Gastrocnemius medialis (tissue), 4 donors: ENCODE results near the gene SLC30A7. TPM values are rescaled to one million over a fixed set of nuclear protein-coding genes. Genes with fewer than 3 reads are reported as not detected.
"Not testable (repeated sequence)": the region's sequence is repeated elsewhere in the genome, so short reads cannot be mapped to it uniquely, and the experiment has no call there.

Experiments
- ATAC-seq, 2 donors: fragments of 150-250 bp; one replicate each; pipeline ENCODE4 v1.9.1; 2016
- DNase-seq, 2 donors: peaks; one replicate each; pipeline ENCODE4 v3.0.0-alpha.2; 2019
- H3K27ac ChIP-seq, 4 donors: fragments of 200-600 bp; sonication (generic); 1 replicate in 1 of 4; 2 replicates in 3 of 4; pipeline ENCODE4 v1.5.1; 2016 to 2018; ENCODE audit warnings: mild to moderate bottlenecking in 2 of 4, moderate library complexity in 1 of 4
- H3K27me3 ChIP-seq, 3 donors: fragments of 200-600 bp; sonication (generic) in 2 of 3; 1 replicate in 1 of 3; 2 replicates in 2 of 3; pipeline versions ENCODE4 v1.5.1 to v1.6.0; 2016 to 2019; ENCODE audit warnings: mild to moderate bottlenecking in 1 of 3, moderate library complexity in 1 of 3
- H3K36me3 ChIP-seq, 2 donors: fragments of 200-600 bp; sonication (generic) in 1 of 2; one replicate each; pipeline ENCODE4 v1.5.1; 2017 to 2018
- H3K4me1 ChIP-seq, 2 donors: fragments of 200-600 bp; sonication (generic) in 1 of 2; one replicate each; pipeline ENCODE4 v1.5.1; 2016 to 2017; ENCODE audit warnings: mild to moderate bottlenecking in 2 of 2
- H3K4me3 ChIP-seq, 4 donors: fragments of 200-600 bp; sonication (generic) in 3 of 4; 1 replicate in 1 of 4; 2 replicates in 3 of 4; pipeline ENCODE4 v1.5.1; 2016 to 2019; ENCODE audit warnings: mild to moderate bottlenecking in 2 of 4
- H3K9me3 ChIP-seq, 3 donors: fragments of 200-600 bp; sonication (generic) in 2 of 3; 1 replicate in 1 of 3; 2 replicates in 2 of 3; pipeline ENCODE4 v1.5.1; 2016 to 2019
- POLR2A ChIP-seq, 2 donors: fragments of 450-650 bp; IDR thresholded peaks; one replicate each; pipeline ENCODE4 v1.6.1; 2017; ENCODE audit warnings: antibody characterized with exemption in 2 of 2, mild to moderate bottlenecking in 2 of 2, moderate library complexity in 2 of 2
- in situ Hi-C, 4 donors: fragments of 200-750 bp; cut with MboI; loops; one replicate each; pipeline versions ENCODE4 v1.15.0 to v1.8.0; 2017; ENCODE audit warnings: low sequenced_read_pairs in 4 of 4
- intact Hi-C: fragments of 100-400 bp; cut with DNase I; formaldehyde crosslinking; loops from one replicate; pipeline ENCODE4 v1.15.1; 2023; ENCODE audit warnings: low total_unique reads
- total RNA-seq, 4 donors: library from RNA; depleted of rRNA; stranded (reverse); fragments of >200 nt; gene quantifications; one replicate each; pipeline versions ENCODE4 v1.1.0 to v1.2.3, GENCODE V29; 2016
- TF ChIP-seq, protein P1 (sequence below), 5 experiments: fragments of 450-650 bp in 3 of 5; fragments of 200-600 bp in 2 of 5; sonication (generic) in 2 of 5; IDR thresholded peaks in 4 of 5; conservative IDR thresholded peaks in 1 of 5; 1 replicate in 4 of 5; 2 replicates in 1 of 5; pipeline ENCODE4 v1.5.1; 2016 to 2019; ENCODE audit warnings: antibody characterized with exemption in 5 of 5, mild to moderate bottlenecking in 3 of 5, moderate library complexity in 3 of 5

SLC30A7 gene
- total RNA-seq, 4 donors from 2014 or later = 1.5 to 6.2 (median 3.5) TPM

GRCh38 chr1:100943533-100943932 lies 47.6 kb downstream of the SLC30A7 start:
- intact Hi-C loops = no loop called here
- no peak overlapping the region for H3K4me3 ChIP-seq
- no peaks in the 10 kb centered on the region for H3K4me1 ChIP-seq
- DNase-seq = no peak
- H3K9me3 ChIP-seq = no peaks in the 10 kb centered on the region
- no peaks in the 10 kb centered on the region for H3K27me3 ChIP-seq
- ATAC-seq = no peak
- H3K36me3 ChIP-seq = no peaks in the 10 kb centered on the region
- no peak for TF ChIP-seq POLR2A (IDR thresholded peaks at IDR 0.05)
- TF ChIP-seq, protein P1, sequence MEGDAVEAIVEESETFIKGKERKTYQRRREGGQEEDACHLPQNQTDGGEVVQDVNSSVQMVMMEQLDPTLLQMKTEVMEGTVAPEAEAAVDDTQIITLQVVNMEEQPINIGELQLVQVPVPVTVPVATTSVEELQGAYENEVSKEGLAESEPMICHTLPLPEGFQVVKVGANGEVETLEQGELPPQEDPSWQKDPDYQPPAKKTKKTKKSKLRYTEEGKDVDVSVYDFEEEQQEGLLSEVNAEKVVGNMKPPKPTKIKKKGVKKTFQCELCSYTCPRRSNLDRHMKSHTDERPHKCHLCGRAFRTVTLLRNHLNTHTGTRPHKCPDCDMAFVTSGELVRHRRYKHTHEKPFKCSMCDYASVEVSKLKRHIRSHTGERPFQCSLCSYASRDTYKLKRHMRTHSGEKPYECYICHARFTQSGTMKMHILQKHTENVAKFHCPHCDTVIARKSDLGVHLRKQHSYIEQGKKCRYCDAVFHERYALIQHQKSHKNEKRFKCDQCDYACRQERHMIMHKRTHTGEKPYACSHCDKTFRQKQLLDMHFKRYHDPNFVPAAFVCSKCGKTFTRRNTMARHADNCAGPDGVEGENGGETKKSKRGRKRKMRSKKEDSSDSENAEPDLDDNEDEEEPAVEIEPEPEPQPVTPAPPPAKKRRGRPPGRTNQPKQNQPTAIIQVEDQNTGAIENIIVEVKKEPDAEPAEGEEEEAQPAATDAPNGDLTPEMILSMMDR (IDR thresholded peaks at IDR 0.05 in 4 of 5, conservative IDR thresholded peaks at IDR 0.05 in 1 of 5) = no peak
- in situ Hi-C loops = no loop called here
- no peak overlapping the region for H3K27ac ChIP-seq

DNA sequence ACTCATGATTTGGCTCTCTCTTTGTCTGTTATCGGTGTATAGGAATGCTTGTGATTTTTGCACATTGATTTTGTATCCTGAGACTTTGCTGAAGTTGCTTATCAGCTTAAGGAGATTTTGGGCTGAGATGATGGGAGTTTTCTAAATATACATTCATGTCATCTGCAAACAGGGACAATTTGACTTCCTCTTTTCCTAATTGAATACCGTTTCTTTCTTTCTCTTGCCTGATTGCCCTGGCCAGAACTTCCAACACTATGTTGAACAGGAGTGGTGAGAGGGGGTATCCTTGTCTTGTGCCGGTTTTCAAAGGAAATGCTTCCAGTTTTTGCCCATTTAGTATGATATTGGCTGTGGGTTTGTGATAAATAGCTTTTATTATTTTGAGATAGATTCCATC lies 50.2 kb downstream of the SLC30A7 start:
- DNase-seq, H3K4me3 ChIP-seq, H3K9me3 ChIP-seq, H3K27me3 ChIP-seq, H3K36me3 ChIP-seq, H3K4me1 ChIP-seq, intact Hi-C loops, in situ Hi-C loops, ATAC-seq, H3K27ac ChIP-seq: not testable (repeated sequence)

DNA sequence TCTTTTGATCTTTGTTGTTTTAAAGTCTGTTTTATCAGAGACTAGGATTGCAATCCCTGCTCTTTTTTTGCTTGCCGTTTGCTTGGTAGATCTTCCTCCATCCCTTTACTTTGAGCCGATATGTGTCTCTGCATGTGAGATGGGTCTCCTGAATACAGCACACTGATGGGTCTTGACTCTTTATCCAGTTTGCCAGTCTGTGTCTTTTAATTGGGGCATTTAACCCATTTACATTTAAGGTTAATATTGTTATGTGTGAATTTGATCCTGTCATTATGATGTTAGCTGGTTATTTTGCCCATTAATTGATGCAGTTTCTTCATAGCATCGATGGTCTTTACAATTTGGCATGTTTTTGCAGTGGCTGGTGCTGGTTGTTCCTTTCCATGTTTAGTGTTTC lies 51.9 kb downstream of the SLC30A7 start:
- ATAC-seq, H3K27ac ChIP-seq, H3K27me3 ChIP-seq, H3K4me1 ChIP-seq, DNase-seq, intact Hi-C loops, H3K4me3 ChIP-seq, in situ Hi-C loops, H3K9me3 ChIP-seq: not testable (repeated sequence)
- peaks cover 0 to 16% of the 10 kb centered on the region in 2 donors for H3K36me3 ChIP-seq

- DNase-seq, H3K4me1 ChIP-seq, H3K4me3 ChIP-seq, H3K27me3 ChIP-seq, ATAC-seq, in situ Hi-C loops, H3K27ac ChIP-seq, H3K9me3 ChIP-seq, intact Hi-C loops: not testable (repeated sequence)
- peaks cover 0 to 16% of the 10 kb centered on the region in 2 donors for H3K36me3 ChIP-seq
Observed at GRCh38 chr1:100948721-100949405, 53.0 kb downstream of the SLC30A7 start.

DNA sequence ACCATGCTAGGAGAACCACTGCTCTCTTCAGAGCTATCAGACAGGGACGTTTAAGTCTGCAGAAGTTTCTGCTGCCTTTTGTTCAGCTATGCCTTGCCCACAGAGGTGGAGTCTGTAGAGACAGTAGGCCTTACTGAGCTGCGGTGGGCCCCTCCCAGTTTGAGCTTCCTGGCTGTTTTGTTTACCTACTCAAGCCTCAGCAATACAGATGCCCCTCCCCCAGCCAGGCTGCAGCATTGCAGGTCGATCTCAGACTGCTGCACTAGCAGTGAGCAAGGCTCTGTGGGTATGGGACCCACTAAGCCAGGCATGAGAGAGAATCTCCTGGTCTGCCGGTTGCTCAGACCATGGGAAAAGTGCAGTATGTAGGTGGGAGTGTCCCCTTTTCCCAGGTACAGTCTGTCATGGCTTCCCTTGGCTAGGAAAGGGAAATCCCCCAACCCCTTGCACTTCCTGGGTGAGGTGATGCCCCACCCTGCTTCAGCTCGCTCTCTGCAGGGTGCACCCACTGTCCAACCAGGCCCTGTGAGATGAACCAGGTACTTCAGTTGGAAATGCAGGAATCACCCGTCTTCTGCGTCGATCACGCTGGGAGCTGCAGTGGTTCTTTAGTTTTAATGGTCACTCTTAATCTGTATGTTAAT lies 53.7 kb downstream of the SLC30A7 start:
- H3K27me3 ChIP-seq, H3K9me3 ChIP-seq, H3K4me3 ChIP-seq, H3K4me1 ChIP-seq, H3K27ac ChIP-seq, in situ Hi-C loops, ATAC-seq, intact Hi-C loops: not testable (repeated sequence)
- peaks cover 0 to 16% of the 10 kb centered on the region in 2 donors for H3K36me3 ChIP-seq
- peak in 1 of 2 donors; percentile 36 for DNase-seq

GRCh38 chr1:100950337-100950736 lies 54.4 kb downstream of the SLC30A7 start:
- Histone ChIP-seq H3K27ac (no peak overlapping the region), H3K4me1 (no peaks in the 10 kb centered on the region), H3K9me3 (no peaks in the 10 kb centered on the region), H3K36me3 (peaks cover 0 to 16% of the 10 kb centered on the region in 2 donors), H3K27me3 (no peaks in the 10 kb centered on the region), H3K4me3 (no peak overlapping the region)
- TF ChIP-seq POLR2A (IDR thresholded peaks at IDR 0.05) = no peak
- TF ChIP-seq, protein P1 (IDR thresholded peaks at IDR 0.05 in 4 of 5, conservative IDR thresholded peaks at IDR 0.05 in 1 of 5) = no peak
- in situ Hi-C loops (no loop called here), intact Hi-C loops (no loop called here)
- DNase-seq = no peak
- ATAC-seq = no peak
